Mesendoderm (in vitro differentiated cells): ENCODE measurements around the gene RBM33.

Source experiments
- DNase-seq: peaks from one replicate; pipeline ENCODE4 v3.0.0; 2013
- H2AK5ac ChIP-seq: 2 replicates; pipeline ENCODE4 v1.6.1; 2013; ENCODE audit warnings: low read length, inconsistent platforms
- H2BK120ac ChIP-seq: 2 replicates; pipeline ENCODE4 v1.6.1; 2013; ENCODE audit warnings: low read depth, mild to moderate bottlenecking, low read length, moderate library complexity, mixed read lengths
- H2BK15ac ChIP-seq: replicated peaks from 2 replicates; pipeline ENCODE4 v1.6.1; 2013; ENCODE audit warnings: low read depth, mild to moderate bottlenecking, moderate library complexity
- H2BK5ac ChIP-seq: 2 replicates; pipeline ENCODE4 v1.6.1; 2013; ENCODE audit warnings: low read length, inconsistent platforms
- H3K18ac ChIP-seq: 2 replicates; pipeline ENCODE4 v1.6.1; 2013; ENCODE audit warnings: mild to moderate bottlenecking, low read length, mixed read lengths
- H3K23ac ChIP-seq: one replicate; pipeline ENCODE4 v1.6.1; 2013; ENCODE audit warnings: low read length
- H3K27ac ChIP-seq: 2 replicates; pipeline ENCODE4 v1.5.1; 2013; ENCODE audit warnings: low read depth, mild to moderate bottlenecking, inconsistent platforms, low read length, moderate library complexity
- H3K27me3 ChIP-seq: 2 replicates; pipeline ENCODE4 v1.6.1; 2013; ENCODE audit warnings: low read length, control low read depth, mild to moderate bottlenecking, inconsistent platforms; ENCODE audit not compliant: insufficient read depth, poor library complexity
- H3K36me3 ChIP-seq: 2 replicates; pipeline ENCODE4 v1.6.1; 2013; ENCODE audit warnings: low read length, inconsistent platforms; ENCODE audit not compliant: control insufficient read depth, insufficient read depth
- H3K4ac ChIP-seq: one replicate; pipeline ENCODE4 v1.6.1; 2013; ENCODE audit warnings: low read depth, mild to moderate bottlenecking, low read length, moderate library complexity
- H3K4me1 ChIP-seq: 2 replicates; pipeline ENCODE4 v1.6.1; 2013; ENCODE audit warnings: low read depth, low read length, inconsistent platforms; ENCODE audit not compliant: control insufficient read depth
- H3K4me2 ChIP-seq: 2 replicates; pipeline ENCODE4 v1.6.1; 2013; ENCODE audit warnings: low read length
- H3K4me3 ChIP-seq: 2 replicates; pipeline ENCODE4 v1.5.1; 2013; ENCODE audit warnings: mild to moderate bottlenecking, low read length
- H3K56ac ChIP-seq: one replicate; pipeline ENCODE4 v1.6.1; 2013; ENCODE audit warnings: low read length
- H3K79me1 ChIP-seq: 2 replicates; pipeline ENCODE4 v1.6.1; 2013; ENCODE audit warnings: low read length, inconsistent platforms
- H3K79me2 ChIP-seq: 2 replicates; pipeline ENCODE4 v1.6.1; 2013; ENCODE audit warnings: mild to moderate bottlenecking, low read length; ENCODE audit not compliant: control insufficient read depth, insufficient read depth
- H3K9ac ChIP-seq: 2 replicates; pipeline ENCODE4 v1.6.1; 2013; ENCODE audit warnings: low read length, inconsistent platforms
- H4K5ac ChIP-seq: one replicate; pipeline ENCODE4 v1.6.1; 2013; ENCODE audit warnings: low read length
- H4K8ac ChIP-seq: one replicate; pipeline ENCODE4 v1.6.1; 2013; ENCODE audit warnings: low read depth, mild to moderate bottlenecking, control low read depth, low read length, moderate library complexity
- WGBS: extraction: QIAGEN DNeasy Blood & Tissue Kit; methylation state at CpG from one replicate; pipeline ENCODE4 v1.1.7; 2013; ENCODE audit warnings: low lambda C conversion rate, missing lambda C conversion rate; ENCODE audit not compliant: insufficient coverage; ENCODE audit errors: extremely low coverage; 5-methylcytosine and 5-hydroxymethylcytosine counted together

Gene RBM33

DNA sequence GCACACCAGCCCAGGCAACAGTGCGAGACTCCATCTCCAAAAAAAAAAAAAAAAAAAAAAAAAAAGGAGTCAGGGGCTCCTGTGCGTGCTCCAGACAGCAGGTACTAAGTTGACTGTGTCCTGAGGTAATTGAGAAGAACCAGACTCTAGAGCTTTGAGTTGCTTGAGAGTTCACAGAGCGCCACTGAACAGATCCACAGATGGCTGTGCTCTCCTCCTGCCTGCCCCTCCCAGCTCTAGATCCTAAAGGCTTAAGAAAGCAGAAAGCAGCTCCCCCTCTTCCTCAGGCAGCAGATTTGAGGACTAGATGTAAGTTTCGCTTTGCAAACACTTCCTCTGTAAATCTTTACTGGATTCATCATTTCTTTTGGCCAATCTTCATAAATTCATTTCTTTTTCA lies 129.1 kb downstream of the RBM33 start:
- no peak overlapping the region for H3K4me3 ChIP-seq
- DNase-seq: no peak
- no peak overlapping the region for H4K8ac ChIP-seq
- H3K27me3 ChIP-seq: no peaks in the 10 kb centered on the region
- no peak overlapping the region for H3K4me2 ChIP-seq
- no peaks in the 10 kb centered on the region for H3K4me1 ChIP-seq
- no peak overlapping the region for H3K18ac ChIP-seq
- no CpG with 5 or more reads among the region's 4 CpGs for WGBS
- H3K9ac ChIP-seq: no peak overlapping the region
- H2BK120ac ChIP-seq: no peak overlapping the region
- no peak overlapping the region for H2BK15ac ChIP-seq
- no peak overlapping the region for H3K23ac ChIP-seq
- H3K4ac ChIP-seq: no peak overlapping the region
- H3K79me2 ChIP-seq: no peaks in the 10 kb centered on the region
- no peak overlapping the region for H3K56ac ChIP-seq
- no peak overlapping the region for H4K5ac ChIP-seq
- H3K79me1 ChIP-seq: peaks cover 6% of the 10 kb centered on the region
- H3K36me3 ChIP-seq: peaks cover 5% of the 10 kb centered on the region
- H2AK5ac ChIP-seq: no peak overlapping the region
- H3K27ac ChIP-seq: no peak overlapping the region
- H2BK5ac ChIP-seq: no peak overlapping the region

DNA sequence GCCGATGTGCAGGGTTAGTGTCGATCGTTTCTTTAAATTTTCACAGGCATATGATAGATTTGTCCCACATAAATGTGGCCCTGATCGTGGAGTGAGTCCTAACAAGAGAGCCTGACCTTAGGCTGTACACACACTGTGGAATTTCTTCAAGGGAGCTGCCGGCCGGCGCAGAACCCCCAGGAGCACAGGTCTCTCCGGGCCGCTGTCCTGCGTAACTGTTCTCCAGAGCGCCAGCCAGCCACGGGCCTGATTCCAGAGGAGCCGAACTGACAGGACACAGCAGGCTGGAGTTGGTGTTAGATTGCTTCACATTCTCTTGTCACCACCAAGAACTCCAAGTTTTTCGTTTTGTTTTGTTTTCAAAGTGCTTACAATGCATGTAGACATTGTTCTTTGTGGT lies 130.5 kb downstream of the RBM33 start:
- Histone ChIP-seq H3K79me1 (peaks cover 2% of the 10 kb centered on the region), H3K79me2 (no peaks in the 10 kb centered on the region), H3K18ac (no peak overlapping the region), H3K4me2 (no peak overlapping the region), H2AK5ac (no peak overlapping the region), H4K5ac (no peak overlapping the region), H3K56ac (no peak overlapping the region), H3K36me3 (peaks cover 3% of the 10 kb centered on the region), H3K9ac (no peak overlapping the region), H4K8ac (no peak overlapping the region), H2BK15ac (no peak overlapping the region), H3K4ac (no peak overlapping the region), H2BK120ac (no peak overlapping the region), H3K4me1 (no peaks in the 10 kb centered on the region), H2BK5ac (no peak overlapping the region), H3K23ac (no peak overlapping the region), H3K27me3 (no peaks in the 10 kb centered on the region), H3K27ac (no peak overlapping the region), H3K4me3 (no peak overlapping the region)
- DNase-seq: no peak
- no CpG with 5 or more reads among the region's 14 CpGs for WGBS

DNA sequence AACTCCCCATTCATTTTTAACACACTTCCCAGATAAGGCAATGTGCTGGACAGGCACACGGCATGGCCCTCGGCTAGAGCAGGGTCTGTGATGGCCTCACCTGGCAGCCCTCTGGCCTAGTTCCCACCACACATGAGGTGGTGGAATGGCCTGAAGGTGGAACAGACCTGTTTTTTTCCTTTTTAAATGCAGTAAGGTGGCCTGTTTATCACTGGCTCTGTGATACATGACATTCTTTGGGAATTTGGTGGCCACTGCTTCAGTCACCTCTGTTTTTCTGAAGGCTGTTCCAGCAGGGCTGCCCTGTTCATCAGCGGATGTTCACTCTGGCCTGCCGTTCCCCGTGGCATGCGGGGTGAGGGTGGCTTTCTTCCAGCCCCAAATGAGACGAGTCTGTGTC lies 131.2 kb downstream of the RBM33 start:
- H2BK5ac ChIP-seq: no peak overlapping the region
- H2AK5ac ChIP-seq: no peak overlapping the region
- no peak for DNase-seq
- no peaks in the 10 kb centered on the region for H3K79me2 ChIP-seq
- no peak overlapping the region for H3K4ac ChIP-seq
- H2BK120ac ChIP-seq: no peak overlapping the region
- no peak overlapping the region for H3K23ac ChIP-seq
- no peak overlapping the region for H3K18ac ChIP-seq
- no peak overlapping the region for H3K9ac ChIP-seq
- no peaks in the 10 kb centered on the region for H3K4me1 ChIP-seq
- H3K4me2 ChIP-seq: no peak overlapping the region
- no peak overlapping the region for H3K4me3 ChIP-seq
- H3K27me3 ChIP-seq: no peaks in the 10 kb centered on the region
- peaks cover 4% of the 10 kb centered on the region for H3K36me3 ChIP-seq
- H3K27ac ChIP-seq: no peak overlapping the region
- peaks cover 8% of the 10 kb centered on the region for H3K79me1 ChIP-seq
- no peak overlapping the region for H3K56ac ChIP-seq
- no CpG with 5 or more reads among the region's 7 CpGs for WGBS
- no peak overlapping the region for H2BK15ac ChIP-seq
- H4K8ac ChIP-seq: no peak overlapping the region
- no peak overlapping the region for H4K5ac ChIP-seq

DNA sequence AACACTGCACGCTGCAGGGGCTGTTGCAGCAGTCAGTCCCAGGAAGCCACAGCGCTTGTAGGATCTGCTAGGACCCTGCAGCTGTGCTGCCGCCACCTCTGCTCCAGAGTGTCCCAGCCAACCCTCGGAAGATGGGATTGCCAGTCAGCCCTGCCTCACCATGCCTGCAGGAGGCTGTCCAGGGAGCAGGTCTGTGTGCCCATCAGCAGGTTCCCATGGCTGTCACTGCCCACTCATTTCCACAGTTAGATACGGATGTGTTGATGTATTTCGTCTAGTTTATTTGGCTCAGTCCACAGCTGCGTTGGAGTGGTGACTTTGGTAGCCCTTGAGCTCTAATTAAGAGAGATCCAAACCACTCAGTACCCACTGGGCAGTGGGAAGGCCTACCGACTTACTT lies 132.1 kb downstream of the RBM33 start:
- H3K27me3 ChIP-seq: no peaks in the 10 kb centered on the region
- H3K4me2 ChIP-seq: no peak overlapping the region
- no peak overlapping the region for H3K27ac ChIP-seq
- H3K4me3 ChIP-seq: no peak overlapping the region
- peaks cover 4% of the 10 kb centered on the region for H3K36me3 ChIP-seq
- no peak overlapping the region for H2BK15ac ChIP-seq
- H3K4ac ChIP-seq: no peak overlapping the region
- no CpG with 5 or more reads among the region's 8 CpGs for WGBS
- H3K9ac ChIP-seq: no peak overlapping the region
- no peaks in the 10 kb centered on the region for H3K4me1 ChIP-seq
- H4K8ac ChIP-seq: no peak overlapping the region
- no peak for DNase-seq
- no peak overlapping the region for H4K5ac ChIP-seq
- peaks cover 8% of the 10 kb centered on the region for H3K79me1 ChIP-seq
- H2BK120ac ChIP-seq: no peak overlapping the region
- H3K18ac ChIP-seq: no peak overlapping the region
- no peak overlapping the region for H2AK5ac ChIP-seq
- H2BK5ac ChIP-seq: no peak overlapping the region
- H3K56ac ChIP-seq: no peak overlapping the region
- H3K23ac ChIP-seq: no peak overlapping the region
- H3K79me2 ChIP-seq: no peaks in the 10 kb centered on the region

DNA sequence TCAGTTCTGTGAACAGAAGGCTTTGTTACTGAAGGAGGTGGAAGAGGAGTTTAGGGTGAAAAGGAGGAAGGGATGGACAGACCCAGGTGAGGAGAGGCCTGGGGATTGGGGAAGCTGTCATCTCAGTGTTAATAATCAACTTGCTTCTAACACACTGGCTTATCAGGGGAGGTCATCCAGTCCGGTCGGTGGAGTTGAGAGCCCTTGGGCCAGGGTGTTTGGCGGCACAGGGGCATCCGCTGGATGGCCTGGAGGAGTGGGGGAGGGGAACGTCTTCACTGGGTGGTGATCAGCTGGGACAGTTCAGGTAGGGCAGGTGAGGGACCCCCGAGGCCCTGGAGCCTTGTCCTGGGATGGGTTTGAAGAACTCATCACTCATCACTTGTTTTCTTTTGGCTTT lies 133.9 kb downstream of the RBM33 start:
- Histone ChIP-seq H3K4me2 (no peak overlapping the region), H2BK15ac (no peak overlapping the region), H3K27ac (no peak overlapping the region), H3K27me3 (no peaks in the 10 kb centered on the region), H4K5ac (no peak overlapping the region), H4K8ac (no peak overlapping the region), H3K23ac (no peak overlapping the region), H3K36me3 (peaks cover 4% of the 10 kb centered on the region), H2AK5ac (no peak overlapping the region), H2BK5ac (no peak overlapping the region), H3K56ac (no peak overlapping the region), H3K9ac (no peak overlapping the region), H3K18ac (no peak overlapping the region), H3K4me3 (no peak overlapping the region), H3K79me2 (no peaks in the 10 kb centered on the region), H3K79me1 (peaks cover 6% of the 10 kb centered on the region), H3K4me1 (no peaks in the 10 kb centered on the region), H3K4ac (no peak overlapping the region), H2BK120ac (no peak overlapping the region)
- WGBS: no CpG with 5 or more reads among the region's 6 CpGs
- no peak for DNase-seq

DNA sequence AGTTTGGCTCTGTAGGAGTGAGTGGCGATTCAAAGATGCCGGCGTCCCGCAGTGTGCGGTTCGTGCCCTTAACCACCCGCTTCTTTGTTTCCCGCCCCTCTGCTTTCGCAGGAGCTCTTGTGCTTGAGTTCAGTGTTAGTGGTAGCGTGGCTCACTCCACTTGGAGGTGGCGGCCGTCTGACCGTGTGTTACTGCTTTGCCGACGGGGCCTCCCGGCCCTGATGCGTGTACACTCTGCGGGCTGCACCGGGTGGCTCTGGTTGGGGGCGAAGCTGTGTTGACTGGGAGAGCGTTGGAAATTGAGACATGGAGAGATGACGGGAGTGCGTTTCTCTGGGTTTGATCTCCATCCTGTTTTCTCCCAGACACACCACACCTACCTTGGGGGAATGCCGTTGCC lies 136.4 kb downstream of the RBM33 start:
- H2BK15ac ChIP-seq: no peak overlapping the region
- WGBS: no CpG with 5 or more reads among the region's 24 CpGs
- no peaks in the 10 kb centered on the region for H3K4me1 ChIP-seq
- no peak for DNase-seq
- H4K5ac ChIP-seq: no peak overlapping the region
- no peak overlapping the region for H2AK5ac ChIP-seq
- H3K4ac ChIP-seq: no peak overlapping the region
- H3K18ac ChIP-seq: no peak overlapping the region
- peaks cover 4% of the 10 kb centered on the region for H3K36me3 ChIP-seq
- H3K23ac ChIP-seq: no peak overlapping the region
- H2BK5ac ChIP-seq: no peak overlapping the region
- H3K79me2 ChIP-seq: no peaks in the 10 kb centered on the region
- H3K27ac ChIP-seq: no peak overlapping the region
- H3K27me3 ChIP-seq: no peaks in the 10 kb centered on the region
- H3K56ac ChIP-seq: no peak overlapping the region
- H3K79me1 ChIP-seq: peaks cover 6% of the 10 kb centered on the region
- H3K4me2 ChIP-seq: no peak overlapping the region
- no peak overlapping the region for H3K4me3 ChIP-seq
- no peak overlapping the region for H3K9ac ChIP-seq
- H2BK120ac ChIP-seq: no peak overlapping the region
- no peak overlapping the region for H4K8ac ChIP-seq
